HCT116 (cell line): Measurements from ENCODE around the gene ENOX1. TPM values are rescaled to one million over a fixed set of nuclear protein-coding genes. Genes with fewer than 3 reads are reported as not detected.

Experiments
- ATAC-seq: fragments of 200-7000 bp; cut with Tn5 transposase; 2 replicates; pipeline ENCODE4 v1.9.1; 2020; ENCODE audit warnings: mild to moderate bottlenecking, moderate library complexity
- BruUV-seq: library from RNA; stranded (reverse); fragments of 400-500 nt; replicated peaks from 2 replicates; lab custom pipeline; 2021; lab: Mats Ljungman, UMichigan
- CTCF ChIA-PET: fragments of 300-600 bp; sonication (Branson Sonifier 250); formaldehyde crosslinking; loops from one replicate; lab custom pipeline; 2021; ENCODE audit warnings: antibody characterized with exemption; lab: Charles Lee
- POLR2A ChIA-PET: fragments of 300-600, 350-600 bp; sonication (Branson Sonifier 250); formaldehyde crosslinking; loops from one replicate; lab custom pipeline; 2021; ENCODE audit warnings: antibody characterized with exemption; lab: Charles Lee
- RAD21 ChIA-PET, 2 experiments: fragments of 300-600 bp; sonication (Branson Sonifier 250); formaldehyde crosslinking; loops; one replicate each; lab custom pipeline; 2023; ENCODE audit warnings: low total read pairs in 2 of 2; ENCODE audit not compliant: uncharacterized antibody in 2 of 2, unreplicated experiment in 2 of 2, low non-redundant PET in 1 of 2; lab: Charles Lee
- DNase-seq: peaks from one replicate; pipeline ENCODE4 v3.0.0-alpha.2; 2010; ENCODE audit warnings: low read depth, low spot score
- H2AFZ ChIP-seq: fragments of 200-600 bp; shearing (Covaris generic), sonication (generic); 2 replicates; pipeline ENCODE4 v1.6.1; 2017; ENCODE audit warnings: low read depth, mixed run types, mixed read lengths, antibody characterized with exemption, low read length; ENCODE audit not compliant: poor library complexity, severe bottlenecking
- H3K27ac ChIP-seq: 2 replicates; pipeline ENCODE4 v1.5.1; 2012; ENCODE audit warnings: low read depth, low read length
- H3K27me3 ChIP-seq: fragments of 200-600 bp; sonication (generic); 2 replicates; pipeline ENCODE4 v1.6.1; 2016; ENCODE audit warnings: mixed run types, low read length, mixed read lengths; ENCODE audit not compliant: insufficient read depth
- H3K36me3 ChIP-seq, 2 experiments: fragments of 200-500 bp in 1 of 2; fragments of 200-600 bp in 1 of 2; sonication (Bioruptor generic) in 1 of 2; sonication (generic) in 1 of 2; 2 replicates each; pipeline versions ENCODE4 v1.5.1 to v1.6.1; 2014 to 2016; ENCODE audit warnings: low read length in 2 of 2, inconsistent platforms in 1 of 2, mixed read lengths in 1 of 2, mixed run types in 1 of 2; ENCODE audit not compliant: insufficient read depth in 2 of 2, control insufficient read depth in 1 of 2
- H3K4me1 ChIP-seq, 2 experiments: fragments of 200-600 bp in 1 of 2; sonication (generic) in 1 of 2; 2 replicates each; pipeline versions ENCODE4 v1.5.1 to v1.6.1; 2012 to 2017; ENCODE audit warnings: low read length in 2 of 2, inconsistent platforms in 1 of 2, mild to moderate bottlenecking in 1 of 2, mixed read lengths in 1 of 2, mixed run types in 1 of 2, moderate library complexity in 1 of 2; ENCODE audit not compliant: insufficient read depth in 2 of 2, control insufficient read depth in 1 of 2
- H3K4me2 ChIP-seq: fragments of 200-600 bp; sonication (generic); 2 replicates; pipeline ENCODE4 v1.6.1; 2017; ENCODE audit warnings: mixed run types, low read length, mixed read lengths
- H3K4me3 ChIP-seq, 2 experiments: fragments of 200-600 bp in 1 of 2; sonication (generic) in 1 of 2; replicated peaks in 1 of 2; 2 replicates each; pipeline ENCODE4 v1.5.1; 2011 to 2016; ENCODE audit warnings: low read length in 2 of 2, control low read depth in 1 of 2, low read depth in 1 of 2, mild to moderate bottlenecking in 1 of 2, mixed read lengths in 1 of 2, mixed run types in 1 of 2
- H3K79me2 ChIP-seq: fragments of 200-600 bp; sonication (generic); 2 replicates; pipeline ENCODE4 v1.6.1; 2017; ENCODE audit warnings: mild to moderate bottlenecking, mixed run types, low read length, moderate library complexity, mixed read lengths; ENCODE audit not compliant: insufficient read depth
- H3K9ac ChIP-seq: fragments of 200-600 bp; sonication (generic); 2 replicates; pipeline ENCODE4 v1.6.1; 2016; ENCODE audit warnings: low read length, mixed read lengths
- H3K9me2 ChIP-seq: fragments of 200-600 bp; sonication (generic), shearing (Covaris generic); 2 replicates; pipeline ENCODE4 v1.6.1; 2017; ENCODE audit warnings: mixed run types, mild to moderate bottlenecking, moderate library complexity; ENCODE audit not compliant: insufficient read depth
- H3K9me3 ChIP-seq, 2 experiments: fragments of 200-500 bp in 1 of 2; fragments of 200-600 bp in 1 of 2; sonication (Bioruptor generic) in 1 of 2; sonication (generic) in 1 of 2; 2 replicates each; pipeline ENCODE4 v1.6.1; 2014 to 2017; ENCODE audit warnings: low read length in 2 of 2, mixed read lengths in 2 of 2, inconsistent platforms in 1 of 2, low read depth in 1 of 2, mild to moderate bottlenecking in 1 of 2, mixed run types in 1 of 2, moderate library complexity in 1 of 2; ENCODE audit not compliant: control insufficient read depth in 1 of 2, insufficient read depth in 1 of 2
- H4K20me1 ChIP-seq: fragments of 200-600 bp; sonication (generic), shearing (Covaris generic); 2 replicates; pipeline ENCODE4 v1.6.1; 2017; ENCODE audit warnings: mixed run types, mild to moderate bottlenecking, moderate library complexity; ENCODE audit not compliant: insufficient read depth
- ATF3 ChIP-seq: IDR thresholded peaks from 2 replicates; pipeline ENCODE4 v1.6.1; 2012
- CEBPB ChIP-seq: IDR thresholded peaks from 2 replicates; pipeline ENCODE4 v1.6.1; 2012; ENCODE audit warnings: low read depth
- CTCF ChIP-seq, 3 experiments: fragments of 200-600 bp in 1 of 3; sonication (generic) in 1 of 3; IDR thresholded peaks in 2 of 3; conservative IDR thresholded peaks in 1 of 3; 2 replicates each; pipeline ENCODE4 v1.5.1; 2012 to 2017; ENCODE audit warnings: low read depth in 2 of 3, low read length in 2 of 3, antibody characterized with exemption in 1 of 3, borderline replicate concordance in 1 of 3, control low read depth in 1 of 3, mild to moderate bottlenecking in 1 of 3, mixed read lengths in 1 of 3, mixed run types in 1 of 3, moderate library complexity in 1 of 3; ENCODE audit not compliant: insufficient read depth in 1 of 3
- ELF1 ChIP-seq: IDR thresholded peaks from 2 replicates; pipeline ENCODE4 v1.6.1; 2012; ENCODE audit warnings: low read depth, borderline replicate concordance
- EZH2phosphoT487 ChIP-seq: fragments of 200-600 bp; IDR thresholded peaks from 2 replicates; pipeline ENCODE4 v1.6.1; 2018; ENCODE audit warnings: antibody characterized with exemption, borderline replicate concordance
- FOSL1 ChIP-seq: IDR thresholded peaks from 2 replicates; pipeline ENCODE4 v1.6.1; 2012; ENCODE audit warnings: low read depth
- POLR2A ChIP-seq: IDR thresholded peaks from 2 replicates; pipeline ENCODE4 v1.7.0; 2011; ENCODE audit warnings: borderline replicate concordance; ENCODE audit not compliant: insufficient read depth, insufficient read length; ENCODE audit errors: extremely low read depth
- POLR2AphosphoS5 ChIP-seq: IDR thresholded peaks from 2 replicates; pipeline ENCODE4 v1.6.1; 2011; ENCODE audit warnings: mild to moderate bottlenecking, low read depth, low read length, moderate library complexity
- RAD21 ChIP-seq: IDR thresholded peaks from 2 replicates; pipeline ENCODE4 v1.6.1; 2012; ENCODE audit warnings: low read depth, mild to moderate bottlenecking
- REST ChIP-seq: IDR thresholded peaks from 2 replicates; pipeline ENCODE4 v1.6.1; 2012; ENCODE audit warnings: low read depth
- SIN3A ChIP-seq: IDR thresholded peaks from 2 replicates; pipeline ENCODE4 v1.6.1; 2012; ENCODE audit warnings: low read depth
- SP1 ChIP-seq: IDR thresholded peaks from 2 replicates; pipeline ENCODE4 v1.6.1; 2012; ENCODE audit warnings: low read depth
- SRF ChIP-seq: IDR thresholded peaks from 2 replicates; pipeline ENCODE4 v1.6.1; 2012; ENCODE audit warnings: low read depth
- ZNF274 ChIP-seq: fragments of 200-500 bp; sonication (Bioruptor generic); IDR thresholded peaks from 2 replicates; pipeline ENCODE4 v1.6.1; 2014; ENCODE audit warnings: mild to moderate bottlenecking, low read depth, low read length, inconsistent platforms
- intact Hi-C: fragments of 100-400 bp; cut with micrococcal nuclease; formaldehyde crosslinking; loops from 2 replicates; pipeline ENCODE4 v1.10.0; 2022
- total RNA-seq: library from RNA; stranded (reverse); gene quantifications from one replicate; pipeline ENCODE4 v1.2.1, GENCODE V29; 2021; ENCODE audit not compliant: unreplicated experiment

The ENOX1 gene
- total RNA-seq, 1 experiment from 2014 or later, result 4.5 TPM

DNA sequence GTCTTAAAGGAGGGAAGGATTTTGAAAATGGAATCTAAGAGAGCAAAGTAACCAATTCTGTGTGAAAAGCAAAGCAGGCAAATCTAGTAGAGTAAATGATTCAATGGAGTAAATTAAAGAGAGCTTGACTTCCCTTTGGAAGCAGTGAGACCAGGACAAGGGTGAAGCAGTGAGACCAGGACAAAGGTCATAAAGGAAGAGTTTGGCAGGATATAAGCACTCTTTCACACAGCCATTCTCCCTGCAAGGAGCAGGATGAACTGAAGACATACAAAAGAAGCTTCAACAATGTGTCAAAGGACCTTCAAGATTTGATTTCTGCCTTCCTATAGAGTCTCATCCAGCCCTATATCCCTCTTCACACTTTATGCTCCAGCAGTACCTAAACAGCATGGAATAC is 123.8 kb downstream of the ENOX1 start:
- H3K4me3 ChIP-seq, result no peak overlapping the region
- POLR2A ChIA-PET, result no interaction called here
- no peaks in the 10 kb centered on the region for H4K20me1 ChIP-seq
- H3K9me2 ChIP-seq, result no peaks in the 10 kb centered on the region
- H2AFZ ChIP-seq, result no peak overlapping the region
- H3K4me1 ChIP-seq, result no peaks in the 10 kb centered on the region
- DNase-seq, result no peak
- 0 out of 2 replicates have a peak, but pooled peaks cover 6% of the 10 kb centered on the region for H3K27me3 ChIP-seq
- H3K36me3 ChIP-seq, result no peaks in the 10 kb centered on the region
- CTCF ChIA-PET, result no interaction called here
- TF ChIP-seq RAD21 (no peak), SIN3A (no peak), POLR2AphosphoS5 (no peak), ELF1 (no peak), ATF3 (no peak), FOSL1 (no peak), SRF (no peak), CTCF (IDR thresholded peaks at IDR 0.05 in 2 of 3, conservative IDR thresholded peaks at IDR 0.05 in 1 of 3; ENCODE audit: borderline replicate concordance in 1 of 3, insufficient read depth in 1 of 3, low read depth in 2 of 3, low read length in 2 of 3) (no peak), EZH2phosphoT487 (no peak), POLR2A (no peak), ZNF274 (no peak), SP1 (no peak), CEBPB (no peak), REST (no peak)
- no peak overlapping the region for H3K27ac ChIP-seq
- ATAC-seq, result no peak
- BruUV-seq, result no TSS peak
- no peaks in the 10 kb centered on the region for H3K9me3 ChIP-seq
- intact Hi-C loops, result no loop called here
- RAD21 ChIA-PET, result no interaction called here
- H3K79me2 ChIP-seq, result no peaks in the 10 kb centered on the region
- H3K4me2 ChIP-seq, result no peak overlapping the region
- H3K9ac ChIP-seq, result no peak overlapping the region
